Muscle layer of duodenum (tissue), 2 donors: ENCODE data around the gene ZNF655.
A peak's percentile ranks its signal among the peaks of the same experiment; 100 is the strongest.
"Not testable (repeated sequence)": the region's sequence is repeated elsewhere in the genome, so short reads cannot be mapped to it uniquely, and the experiment has no call there.

ENCODE experiments used
- H3K27ac ChIP-seq: one replicate; pipeline ENCODE4 v1.7.0; 2013; ENCODE audit warnings: mild to moderate bottlenecking, low read length
- H3K27me3 ChIP-seq: one replicate; pipeline ENCODE4 v1.7.0; 2013; ENCODE audit warnings: low read depth, mild to moderate bottlenecking, control low read depth, low read length
- H3K36me3 ChIP-seq, 2 donors: one replicate each; pipeline ENCODE4 v1.7.0; 2013; ENCODE audit warnings: low read length in 2 of 2, control low read depth in 1 of 2, mild to moderate bottlenecking in 1 of 2; ENCODE audit not compliant: insufficient read depth in 2 of 2, control insufficient read depth in 1 of 2
- H3K4me1 ChIP-seq, 2 donors: one replicate each; pipeline ENCODE4 v1.7.0; 2013; ENCODE audit warnings: low read length in 2 of 2, mild to moderate bottlenecking in 2 of 2, control low read depth in 1 of 2, moderate library complexity in 1 of 2; ENCODE audit not compliant: insufficient read depth in 2 of 2, control insufficient read depth in 1 of 2
- H3K4me3 ChIP-seq, 2 donors: one replicate each; pipeline ENCODE4 v1.7.0; 2013; ENCODE audit warnings: low read length in 2 of 2, low read depth in 1 of 2, mild to moderate bottlenecking in 1 of 2
- H3K9me3 ChIP-seq, 2 donors: one replicate each; pipeline ENCODE4 v1.7.0; 2013; ENCODE audit warnings: low read length in 2 of 2, control low read depth in 1 of 2, mild to moderate bottlenecking in 1 of 2; ENCODE audit not compliant: control insufficient read depth in 1 of 2
- donor health status: healthy.

The ZNF655 gene

DNA sequence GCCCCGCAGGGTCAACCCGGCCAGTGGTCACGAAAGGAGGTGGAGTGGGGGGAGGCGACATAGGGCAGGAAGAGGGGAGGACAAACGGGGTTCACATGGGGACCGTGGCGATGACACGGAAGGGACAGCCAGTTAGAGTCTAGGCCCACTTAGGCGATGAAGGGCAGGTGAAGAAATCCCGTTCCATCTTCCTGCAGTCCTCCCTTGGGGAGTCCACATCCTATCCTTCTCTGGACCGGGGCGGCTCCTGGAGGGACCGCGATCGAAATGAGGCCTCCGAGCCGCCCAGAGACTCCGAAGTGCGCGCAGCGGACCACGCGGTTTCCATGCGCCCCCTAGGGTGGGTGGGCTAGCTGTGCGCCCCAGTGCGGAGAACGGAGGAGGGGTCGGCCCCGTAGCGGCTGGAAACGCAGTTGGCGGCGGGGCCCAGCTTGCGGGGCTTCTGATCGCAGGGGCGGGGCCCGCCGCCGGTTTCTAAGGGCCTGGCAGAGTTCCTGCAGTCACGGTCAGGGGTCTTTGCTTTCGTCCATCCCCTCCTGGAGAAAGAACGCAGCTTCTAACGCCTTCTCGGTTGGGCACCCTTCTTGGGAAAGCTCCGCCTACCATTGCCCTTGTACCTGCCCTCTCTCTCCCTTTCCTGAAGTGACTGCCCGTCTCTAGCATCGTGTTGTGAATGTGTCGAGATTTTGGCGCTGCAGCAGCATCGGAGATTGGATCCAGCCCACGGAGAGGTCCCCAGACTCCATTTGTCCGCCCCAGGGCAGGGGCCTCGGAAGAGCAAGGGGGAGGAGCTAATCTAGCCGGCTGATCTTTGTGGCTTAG lies 21.7 kb downstream of the ZNF655 start:
- Histone ChIP-seq H3K36me3 (no peaks in the 10 kb centered on the region), H3K27me3 (no peaks in the 10 kb centered on the region), H3K4me3 (peak overlapping the region; percentile 67 to 82), H3K4me1 (peaks cover 0 to 8% of the 10 kb centered on the region in 2 donors), H3K9me3 (no peaks in the 10 kb centered on the region), H3K27ac (no peak overlapping the region)

DNA sequence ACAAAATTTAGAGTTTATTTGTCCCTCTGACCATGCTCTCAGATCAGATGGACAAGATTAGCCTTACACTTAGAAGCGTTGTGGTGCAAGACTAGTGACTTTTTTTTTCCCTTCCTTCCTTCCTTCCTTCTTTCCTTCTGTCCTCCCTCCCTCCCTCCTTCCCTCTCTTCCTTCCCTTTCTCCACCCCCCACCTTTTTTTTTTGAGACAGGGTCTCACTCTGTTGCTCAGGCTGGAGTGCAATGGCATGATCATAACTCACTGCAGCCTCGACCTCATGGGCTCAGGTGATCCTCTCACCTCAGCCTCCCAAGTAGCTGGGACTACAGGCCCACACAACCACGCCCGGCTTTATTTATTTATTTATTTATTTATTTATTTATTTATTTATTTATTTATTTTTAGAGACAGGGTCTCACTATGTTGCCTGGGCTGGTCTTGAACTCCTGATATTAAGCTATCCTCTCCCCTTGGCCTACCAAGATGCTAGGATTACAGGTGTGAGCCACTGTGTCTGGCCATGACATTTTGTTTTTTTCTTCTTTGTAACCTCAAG lies 22.4 kb downstream of the ZNF655 start:
- peak overlapping the region; percentile 67 to 82 for H3K4me3 ChIP-seq
- not testable (repeated sequence) for H3K27me3 ChIP-seq, H3K4me1 ChIP-seq, H3K27ac ChIP-seq, H3K36me3 ChIP-seq, H3K9me3 ChIP-seq

DNA sequence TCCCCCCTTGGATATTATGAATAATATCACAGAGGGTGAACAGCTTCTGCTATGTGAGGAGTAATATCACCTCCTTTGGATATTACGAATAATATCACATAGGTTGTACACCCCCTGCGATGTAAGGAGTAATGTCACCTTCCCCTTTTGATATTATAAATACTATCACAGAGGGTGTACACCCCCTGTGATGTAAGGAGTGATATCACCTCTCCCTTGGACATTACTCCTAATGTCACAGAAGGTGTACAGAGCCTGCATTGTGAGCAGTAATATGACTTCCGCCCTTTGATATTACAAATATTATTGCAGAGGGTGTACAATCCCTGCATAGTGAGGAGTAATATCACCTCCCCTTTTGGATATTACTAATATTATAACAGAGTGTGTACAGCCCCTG lies 30.4 kb downstream of the ZNF655 start:
- Histone ChIP-seq H3K4me1 (no peaks in the 10 kb centered on the region), H3K27ac (no peak overlapping the region), H3K36me3 (no peaks in the 10 kb centered on the region), H3K27me3 (no peaks in the 10 kb centered on the region), H3K4me3 (no peak overlapping the region), H3K9me3 (no peaks in the 10 kb centered on the region)

DNA sequence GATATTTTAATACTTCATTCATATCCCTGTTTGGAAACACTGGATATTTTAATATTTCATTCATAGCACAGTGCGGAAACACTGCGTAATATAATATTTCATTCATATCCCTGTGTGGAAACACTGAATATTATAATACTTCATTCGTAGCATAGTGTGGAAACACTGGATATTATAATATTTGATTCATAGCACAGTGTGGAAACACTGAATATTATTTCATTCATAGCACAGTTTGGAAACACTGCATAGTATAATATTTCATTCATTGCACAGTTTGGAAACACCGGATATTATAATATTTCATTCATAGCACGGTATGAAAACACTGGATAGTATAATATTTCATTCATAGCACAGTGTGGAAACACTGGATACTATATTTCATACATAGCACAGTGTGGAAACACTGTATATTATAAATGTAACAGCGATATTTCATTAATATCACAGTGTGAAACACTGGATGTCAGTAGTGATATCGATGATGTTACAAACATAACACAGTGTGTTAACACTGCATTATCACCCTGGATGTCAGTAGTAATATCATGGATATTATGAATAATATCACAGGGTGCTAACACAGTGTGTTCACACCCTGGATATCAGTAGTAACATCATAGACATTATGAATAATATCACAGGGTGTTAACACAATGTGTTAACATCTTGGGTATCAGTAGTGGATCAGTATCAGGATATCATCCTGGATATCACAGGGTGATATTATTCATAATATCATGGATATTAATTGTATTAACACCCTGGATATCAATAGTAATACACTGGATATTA lies 36.7 kb downstream of the ZNF655 start:
- Histone ChIP-seq H3K4me1 (no peaks in the 10 kb centered on the region), H3K9me3 (no peaks in the 10 kb centered on the region), H3K27ac (no peak overlapping the region), H3K4me3 (no peak overlapping the region), H3K27me3 (no peaks in the 10 kb centered on the region), H3K36me3 (no peaks in the 10 kb centered on the region)

DNA sequence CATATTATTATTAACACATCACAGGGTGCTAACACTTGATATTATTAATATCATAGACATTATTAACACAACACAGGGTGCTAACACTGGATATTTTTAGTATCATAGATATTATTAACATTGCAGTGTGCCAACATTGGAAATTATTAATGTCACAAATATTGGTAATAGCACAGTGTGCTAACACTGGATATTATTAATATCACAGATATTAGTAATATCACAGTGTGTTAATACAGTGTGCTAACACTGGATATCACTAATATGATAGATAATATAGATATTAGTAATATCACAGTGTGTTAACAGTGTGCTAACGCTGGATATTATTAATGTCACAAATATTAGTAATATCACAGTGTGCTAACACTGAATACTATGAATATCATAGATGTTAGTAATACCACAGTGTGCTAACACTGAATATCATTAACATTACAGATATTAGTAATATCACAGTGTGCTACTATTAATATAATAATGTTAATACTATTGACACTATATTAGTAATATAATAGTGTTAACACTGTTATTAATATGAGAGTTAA lies 38.0 kb downstream of the ZNF655 start:
- Histone ChIP-seq H3K36me3 (no peaks in the 10 kb centered on the region), H3K27ac (no peak overlapping the region), H3K4me1 (no peaks in the 10 kb centered on the region), H3K9me3 (no peaks in the 10 kb centered on the region), H3K27me3 (no peaks in the 10 kb centered on the region), H3K4me3 (no peak overlapping the region)

- no peaks in the 10 kb centered on the region for H3K36me3 ChIP-seq
- H3K27ac ChIP-seq = no peak within 1 kb of the TSS
- no peaks in the 10 kb centered on the region for H3K27me3 ChIP-seq
- H3K4me3 ChIP-seq = no peak within 1 kb of the TSS
- H3K4me1 ChIP-seq = no peaks in the 10 kb centered on the region
- H3K9me3 ChIP-seq = no peaks in the 10 kb centered on the region
Measured at GRCh38 chr7:99597762-99598501, 39.5 kb downstream of the ZNF655 start, which contains the start of gene TMEM225B. Gene TMEM225B (plus strand): TSS chr7:99598267. CDS start chr7:99604389, 6,122 bp downstream.

- H3K36me3 ChIP-seq = no peaks in the 10 kb centered on the region
- no peaks in the 10 kb centered on the region for H3K4me1 ChIP-seq
- H3K9me3 ChIP-seq = no peaks in the 10 kb centered on the region
- H3K27me3 ChIP-seq = no peaks in the 10 kb centered on the region
- no peak overlapping the region for H3K27ac ChIP-seq
- no peak overlapping the region for H3K4me3 ChIP-seq
Measured at GRCh38 chr7:99599836-99600235, 41.4 kb downstream of the ZNF655 start.

GRCh38 chr7:99601656-99602310 lies 43.3 kb downstream of the ZNF655 start:
- Histone ChIP-seq H3K27me3 (no peaks in the 10 kb centered on the region), H3K4me1 (no peaks in the 10 kb centered on the region), H3K4me3 (no peak overlapping the region), H3K36me3 (no peaks in the 10 kb centered on the region), H3K9me3 (no peaks in the 10 kb centered on the region), H3K27ac (no peak overlapping the region)

DNA sequence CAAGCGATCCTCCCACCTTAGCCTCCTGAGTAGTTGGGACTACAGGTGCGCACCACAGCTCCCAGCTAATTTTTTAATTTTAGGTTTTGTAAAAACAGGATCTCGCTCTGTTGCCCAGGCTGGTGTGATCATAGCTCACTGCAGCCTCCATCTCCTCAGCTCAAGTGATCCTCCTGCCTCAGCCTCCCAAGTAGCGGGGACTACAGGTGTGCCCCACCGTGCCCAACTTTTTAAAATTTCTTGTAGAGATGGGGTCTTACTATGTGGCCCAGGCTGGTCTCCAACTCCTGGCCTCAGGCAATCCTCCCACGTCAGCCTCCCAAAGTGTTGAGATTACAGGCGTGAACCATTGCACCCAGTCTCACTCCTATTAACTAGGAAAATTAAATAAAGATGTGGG lies 47.1 kb downstream of the ZNF655 start:
- no peaks in the 10 kb centered on the region for H3K36me3 ChIP-seq
- no peaks in the 10 kb centered on the region for H3K4me1 ChIP-seq
- no peaks in the 10 kb centered on the region for H3K9me3 ChIP-seq
- H3K4me3 ChIP-seq = no peak overlapping the region
- no peaks in the 10 kb centered on the region for H3K27me3 ChIP-seq
- no peak overlapping the region for H3K27ac ChIP-seq

DNA sequence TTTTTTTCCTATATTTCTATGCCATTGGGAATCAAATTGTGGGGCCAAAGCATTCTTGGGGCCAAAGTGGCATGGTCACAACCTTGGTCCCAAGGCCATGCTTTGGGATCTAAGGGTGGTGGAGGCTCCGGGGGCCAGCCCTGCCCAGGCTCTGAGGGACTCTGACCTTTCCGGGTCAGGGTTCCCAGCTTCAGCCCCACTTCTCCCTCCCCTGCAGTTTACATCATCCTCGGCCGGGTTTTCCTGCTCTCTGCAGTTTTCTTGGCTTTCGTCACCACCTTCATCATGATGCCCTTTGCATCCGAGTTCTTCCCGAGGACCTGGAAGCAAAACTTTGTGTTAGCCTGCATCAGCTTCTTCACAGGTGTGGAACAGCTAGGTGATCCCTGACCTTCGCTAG lies 48.1 kb downstream of the ZNF655 start:
- no peaks in the 10 kb centered on the region for H3K27me3 ChIP-seq
- no peak overlapping the region for H3K27ac ChIP-seq
- H3K4me1 ChIP-seq = no peaks in the 10 kb centered on the region
- no peak overlapping the region for H3K4me3 ChIP-seq
- H3K9me3 ChIP-seq = no peaks in the 10 kb centered on the region
- no peaks in the 10 kb centered on the region for H3K36me3 ChIP-seq
